OCI-LY7 (cell line): ENCODE measurements around the gene DUOX1. TPM values are rescaled to one million over a fixed set of nuclear protein-coding genes. Genes with fewer than 3 reads are reported as not detected.

ENCODE experiments used
- BruUV-seq: library from RNA; stranded (reverse); fragments of 400-500 nt; replicated peaks from 2 replicates; lab custom pipeline; 2021; lab: Mats Ljungman, UMichigan
- CTCF ChIA-PET: fragments of 300-600 bp; sonication (Branson Sonifier 250); formaldehyde crosslinking; loops from one replicate; lab custom pipeline; 2022; ENCODE audit warnings: antibody characterized with exemption; ENCODE audit not compliant: unreplicated experiment; lab: Charles Lee
- POLR2A ChIA-PET: fragments of 300-600 bp; sonication (Branson Sonifier 250); formaldehyde crosslinking; loops from one replicate; lab custom pipeline; 2022; ENCODE audit warnings: antibody characterized with exemption; lab: Charles Lee
- DNase-seq: peaks from one replicate; pipeline ENCODE4 v3.0.0-alpha.2; 2015; ENCODE audit warnings: low spot score
- H2AFZ ChIP-seq: fragments of 200-600 bp; sonication (generic), shearing (Covaris generic); 2 replicates; pipeline ENCODE4 v1.6.1; 2014; ENCODE audit warnings: mild to moderate bottlenecking, antibody characterized with exemption, low read length, moderate library complexity
- H3K27ac ChIP-seq: fragments of 200-600 bp; sonication (generic); 2 replicates; pipeline ENCODE4 v1.5.1; 2014; ENCODE audit warnings: mixed run types, low read depth, mild to moderate bottlenecking, moderate library complexity, low read length, inconsistent platforms; ENCODE audit not compliant: poor library complexity, severe bottlenecking
- H3K36me3 ChIP-seq: fragments of 200-600 bp; sonication (generic); 2 replicates; pipeline ENCODE4 v1.6.1; 2014; ENCODE audit warnings: mild to moderate bottlenecking, antibody characterized with exemption, low read length, moderate library complexity, mixed read lengths; ENCODE audit not compliant: insufficient read depth
- H3K4me1 ChIP-seq: fragments of 200-600 bp; sonication (generic); 2 replicates; pipeline ENCODE4 v1.5.1; 2014; ENCODE audit warnings: mild to moderate bottlenecking, low read length; ENCODE audit not compliant: insufficient read depth, poor library complexity, severe bottlenecking
- H3K4me2 ChIP-seq: fragments of 200-600 bp; sonication (generic); 2 replicates; pipeline ENCODE4 v1.6.1; 2014; ENCODE audit warnings: mild to moderate bottlenecking, low read length
- H3K4me3 ChIP-seq: fragments of 200-600 bp; sonication (generic); 2 replicates; pipeline ENCODE4 v1.5.1; 2014; ENCODE audit warnings: mild to moderate bottlenecking, low read depth, low read length; ENCODE audit not compliant: poor library complexity, severe bottlenecking
- H3K79me2 ChIP-seq: fragments of 200-600 bp; sonication (generic); 2 replicates; pipeline ENCODE4 v1.6.1; 2016; ENCODE audit warnings: low read depth, mild to moderate bottlenecking, low read length, moderate library complexity, mixed read lengths; ENCODE audit not compliant: insufficient read depth
- H3K9me2 ChIP-seq: fragments of 200-600 bp; sonication (generic); 2 replicates; pipeline ENCODE4 v1.6.1; 2016; ENCODE audit warnings: mild to moderate bottlenecking, low read length, mixed read lengths; ENCODE audit not compliant: insufficient read depth
- H3K9me3 ChIP-seq: fragments of 200-600 bp; sonication (generic); 2 replicates; pipeline ENCODE4 v1.6.1; 2014; ENCODE audit warnings: mild to moderate bottlenecking, mixed run types, low read length, mixed read lengths
- H4K20me1 ChIP-seq: fragments of 200-600 bp; sonication (generic); 2 replicates; pipeline ENCODE4 v1.6.1; 2014; ENCODE audit warnings: mild to moderate bottlenecking, antibody characterized with exemption, low read length, moderate library complexity, mixed read lengths; ENCODE audit not compliant: insufficient read depth
- EZH2phosphoT487 ChIP-seq: fragments of 200-600 bp; sonication (generic); IDR thresholded peaks from 2 replicates; pipeline ENCODE4 v1.6.1; 2018; ENCODE audit warnings: low read depth, borderline replicate concordance, mild to moderate bottlenecking, mixed run types, antibody characterized with exemption, low read length, moderate library complexity, mixed read lengths
- intact Hi-C: fragments of 100-400 bp; cut with micrococcal nuclease; formaldehyde crosslinking; loops from one replicate; pipeline ENCODE4 v1.10.0; 2022; ENCODE audit not compliant: unreplicated experiment
- total RNA-seq, 2 experiments: library from RNA; depleted of rRNA in 1 of 2; stranded (reverse); fragments of >200 nt in 1 of 2; shearing (Covaris generic) in 1 of 2; gene quantifications; 2 replicates each; pipeline ENCODE4 v1.2.3, GENCODE V29; 2014 to 2022
- TF ChIP-seq, protein P1 (sequence below): fragments of 200-600 bp; sonication (generic); conservative IDR thresholded peaks from 2 replicates; pipeline ENCODE4 v1.5.1; 2014; ENCODE audit warnings: mild to moderate bottlenecking, antibody characterized with exemption, low read length, moderate library complexity, mixed read lengths

Gene DUOX1
- total RNA-seq, 2 experiments from 2014 or later, result not detected

DNA sequence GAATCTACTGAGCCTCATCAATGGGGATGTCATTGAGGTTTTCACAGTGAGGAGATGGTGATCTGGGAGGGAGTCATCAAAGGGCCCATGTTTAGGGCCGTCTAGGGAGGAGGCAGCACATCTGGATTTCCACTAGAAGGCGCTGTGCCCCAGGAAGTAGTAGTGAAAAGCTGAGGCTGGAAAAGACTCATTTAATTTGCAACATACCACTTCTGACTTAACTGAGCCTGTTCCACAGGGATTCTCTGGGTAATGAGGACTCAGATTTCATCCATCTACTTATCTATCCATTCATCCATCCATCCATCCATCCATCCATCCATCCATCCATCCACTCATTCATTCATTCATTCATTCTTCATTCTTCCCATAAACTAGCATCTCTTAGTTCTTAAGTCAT lies 75.4 kb downstream of the DUOX1 start:
- intact Hi-C loops, result loop anchor here (2.0 kb wide), 1 partner anchor 254 kb away; no protein-coding TSS in a partner anchor
- H3K9me2 ChIP-seq, result no peaks in the 10 kb centered on the region
- TF ChIP-seq, protein P1, sequence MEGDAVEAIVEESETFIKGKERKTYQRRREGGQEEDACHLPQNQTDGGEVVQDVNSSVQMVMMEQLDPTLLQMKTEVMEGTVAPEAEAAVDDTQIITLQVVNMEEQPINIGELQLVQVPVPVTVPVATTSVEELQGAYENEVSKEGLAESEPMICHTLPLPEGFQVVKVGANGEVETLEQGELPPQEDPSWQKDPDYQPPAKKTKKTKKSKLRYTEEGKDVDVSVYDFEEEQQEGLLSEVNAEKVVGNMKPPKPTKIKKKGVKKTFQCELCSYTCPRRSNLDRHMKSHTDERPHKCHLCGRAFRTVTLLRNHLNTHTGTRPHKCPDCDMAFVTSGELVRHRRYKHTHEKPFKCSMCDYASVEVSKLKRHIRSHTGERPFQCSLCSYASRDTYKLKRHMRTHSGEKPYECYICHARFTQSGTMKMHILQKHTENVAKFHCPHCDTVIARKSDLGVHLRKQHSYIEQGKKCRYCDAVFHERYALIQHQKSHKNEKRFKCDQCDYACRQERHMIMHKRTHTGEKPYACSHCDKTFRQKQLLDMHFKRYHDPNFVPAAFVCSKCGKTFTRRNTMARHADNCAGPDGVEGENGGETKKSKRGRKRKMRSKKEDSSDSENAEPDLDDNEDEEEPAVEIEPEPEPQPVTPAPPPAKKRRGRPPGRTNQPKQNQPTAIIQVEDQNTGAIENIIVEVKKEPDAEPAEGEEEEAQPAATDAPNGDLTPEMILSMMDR, result peak; percentile 94
- no peak for TF ChIP-seq EZH2phosphoT487
- ChIA-PET CTCF (interaction anchor here (0.6 kb wide), 1 partner anchor 197 kb away, joined by 3 read pairs; a partner anchor contains a TSS), POLR2A (interaction anchor here (0.6 to 1.5 kb wide), 4 partner anchors 8 to 42 kb away, joined by 3 to 8 read pairs (median 4); no protein-coding TSS in a partner anchor)
- H4K20me1 ChIP-seq, result no peaks in the 10 kb centered on the region
- no peak overlapping the region for H3K4me3 ChIP-seq
- no peak overlapping the region for H3K4me2 ChIP-seq
- H3K9me3 ChIP-seq, result no peaks in the 10 kb centered on the region
- peaks cover 9% of the 10 kb centered on the region for H3K4me1 ChIP-seq
- DNase-seq, result peak; percentile 79
- H2AFZ ChIP-seq, result peak overlapping the region; percentile 88
- no TSS peak for BruUV-seq
- H3K79me2 ChIP-seq, result no peaks in the 10 kb centered on the region
- H3K36me3 ChIP-seq, result no peaks in the 10 kb centered on the region
- H3K27ac ChIP-seq, result no peak overlapping the region

DNA sequence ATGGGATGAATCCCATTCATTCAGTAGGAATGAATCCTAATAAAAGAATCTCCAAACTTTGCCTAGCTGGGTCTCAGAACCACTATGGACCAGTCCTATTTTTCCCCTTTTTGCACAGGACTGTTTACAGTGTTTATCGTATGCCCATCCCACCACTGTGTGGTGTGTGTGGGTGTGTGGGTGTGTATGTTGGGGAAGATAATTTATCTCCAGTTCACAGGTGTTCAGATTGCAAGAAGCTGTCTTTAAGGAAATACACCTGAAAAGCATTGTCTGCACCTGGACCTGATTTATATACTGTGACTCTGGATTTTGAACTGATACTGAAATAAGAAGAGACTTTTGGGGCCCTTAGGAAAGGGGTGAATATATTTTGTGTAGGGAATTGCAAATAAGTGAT lies 82.7 kb downstream of the DUOX1 start:
- no peak for DNase-seq
- BruUV-seq, result no TSS peak
- H3K27ac ChIP-seq, result no peak overlapping the region
- no peaks in the 10 kb centered on the region for H3K9me3 ChIP-seq
- no peaks in the 10 kb centered on the region for H3K4me1 ChIP-seq
- H4K20me1 ChIP-seq, result no peaks in the 10 kb centered on the region
- H2AFZ ChIP-seq, result no peak overlapping the region
- POLR2A ChIA-PET, result no interaction called here
- CTCF ChIA-PET, result no interaction called here
- no peaks in the 10 kb centered on the region for H3K36me3 ChIP-seq
- no peak overlapping the region for H3K4me2 ChIP-seq
- H3K79me2 ChIP-seq, result no peaks in the 10 kb centered on the region
- no peaks in the 10 kb centered on the region for H3K9me2 ChIP-seq
- no peak overlapping the region for H3K4me3 ChIP-seq
- intact Hi-C loops, result no loop called here
- TF ChIP-seq, protein P1, result no peak
- TF ChIP-seq EZH2phosphoT487, result no peak

Other genes with a start within 250 kb of the DUOX1 start
- gene TERB2, start 173.3 kb upstream of the DUOX1 start, total RNA-seq (2014; rRNA removed; shearing (Covaris generic)), result not detected in 2 replicates
- not detected in 2 replicates for gene TERB2, start 173.3 kb upstream of the DUOX1 start, total RNA-seq (2022)
- 10.4 and 11.4 TPM in 2 replicates for gene SORD, start 106.8 kb upstream of the DUOX1 start, total RNA-seq (2014; rRNA removed; shearing (Covaris generic))
- 17.8 and 18.5 TPM in 2 replicates for gene SORD, start 106.8 kb upstream of the DUOX1 start, total RNA-seq (2022)
- 0.03 and 0.05 TPM in 2 replicates for gene DUOX2, start 15.8 kb upstream of the DUOX1 start, total RNA-seq (2014; rRNA removed; shearing (Covaris generic))
- gene DUOX2, start 15.8 kb upstream of the DUOX1 start, total RNA-seq (2022), result 0.06 TPM in 1 of 2 replicates, not detected in the other
- gene DUOXA2, start 15.7 kb upstream of the DUOX1 start, total RNA-seq (2014; rRNA removed; shearing (Covaris generic)), result not detected in 2 replicates
- gene DUOXA2, start 15.7 kb upstream of the DUOX1 start, total RNA-seq (2022), result not detected in 2 replicates
- not detected in 2 replicates for gene DUOXA1, start 115 bp upstream of the DUOX1 start, total RNA-seq (2014; rRNA removed; shearing (Covaris generic))
- not detected in 2 replicates for gene DUOXA1, start 115 bp upstream of the DUOX1 start, total RNA-seq (2022)
- gene SHF, start 58.0 kb downstream of the DUOX1 start, total RNA-seq (2014; rRNA removed; shearing (Covaris generic)), result 2.3 and 5.7 TPM in 2 replicates
- 2.5 and 3.2 TPM in 2 replicates for gene SHF, start 58.0 kb downstream of the DUOX1 start, total RNA-seq (2022)
- not detected in 2 replicates for gene SLC28A2, start 122.2 kb downstream of the DUOX1 start, total RNA-seq (2014; rRNA removed; shearing (Covaris generic))
- not detected in 2 replicates for gene SLC28A2, start 122.2 kb downstream of the DUOX1 start, total RNA-seq (2022)
- 0.54 and 1.3 TPM in 2 replicates for gene GATM, start 248.6 kb downstream of the DUOX1 start, total RNA-seq (2014; rRNA removed; shearing (Covaris generic))
- 2.7 and 3.4 TPM in 2 replicates for gene GATM, start 248.6 kb downstream of the DUOX1 start, total RNA-seq (2022)